ENCODE data around the gene SARNP.
A peak's percentile ranks its signal among the peaks of the same experiment; 100 is the strongest.
"Not testable (repeated sequence)": the region's sequence is repeated elsewhere in the genome, so short reads cannot be mapped to it uniquely, and the experiment has no call there.

Gene SARNP

DNA sequence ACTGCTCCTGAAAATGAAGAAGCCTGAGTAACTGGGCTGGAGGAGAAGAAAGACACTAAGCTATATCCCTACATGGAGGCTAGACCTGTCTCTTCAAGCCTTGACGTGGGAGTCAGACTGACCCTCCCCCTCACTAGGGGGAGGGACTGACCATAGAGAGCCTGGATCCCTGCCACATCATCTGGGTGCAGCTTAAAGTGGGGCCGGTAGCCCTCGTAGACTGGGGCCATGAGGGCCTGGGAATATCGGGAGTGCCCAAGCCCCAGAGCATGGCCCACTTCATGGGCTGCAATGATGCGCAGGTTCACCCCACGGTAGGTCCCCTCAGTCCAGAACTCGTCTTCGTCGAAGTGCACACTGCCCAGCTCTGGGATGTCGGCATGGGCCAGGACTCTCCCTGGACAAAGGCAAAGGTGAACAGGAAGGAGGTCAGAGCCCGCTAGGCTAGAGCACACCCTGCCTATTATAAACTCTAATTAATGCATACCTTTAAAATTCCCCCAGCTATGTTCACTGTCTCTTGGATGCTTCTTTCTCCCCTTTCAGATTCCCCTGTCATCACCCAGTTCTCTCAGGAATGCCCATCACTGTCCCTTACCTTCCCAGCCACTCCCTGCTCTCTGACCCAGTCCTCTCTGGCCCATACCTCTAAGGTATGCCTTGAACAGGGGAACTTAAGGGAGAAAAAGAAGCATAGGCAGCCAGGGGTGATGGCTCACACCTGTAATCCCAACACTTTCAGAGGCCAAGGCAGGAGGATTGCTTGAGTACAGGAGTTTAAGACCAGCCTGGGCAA is 22.0 kb upstream of the SARNP start:
- H3K36me3 ChIP-seq (ENCODE audit: control insufficient read depth in 4 of 4, insufficient read depth in 4 of 4, low read length in 3 of 4) = peaks cover 0 to 4% (median 0%) of the 10 kb centered on the region in 4 experiments
- ChIA-PET CTCF (interaction anchor here (0.5 to 1.9 kb wide), 3 partner anchors 9 to 94 kb away, joined by 3 to 4 read pairs (median 4); no protein-coding TSS in a partner anchor), POLR2A (no interaction called here)
- H3K27me3 ChIP-seq (replicated peaks in 2 of 5; ENCODE audit: control insufficient read depth in 4 of 5, insufficient read depth in 5 of 5, low read length in 4 of 5) = peaks cover 0 to 1% (median 0%) of the 10 kb centered on the region in 5 experiments
- no peak overlapping the region for H3K27ac ChIP-seq (ENCODE audit: insufficient read depth in 1 of 2, low read depth in 1 of 2, low read length in 2 of 2, poor library complexity in 1 of 2, severe bottlenecking in 2 of 2)
- peaks cover 0 to 6% (median 0%) of the 10 kb centered on the region in 4 experiments for H3K4me1 ChIP-seq (ENCODE audit: control extremely low read depth in 1 of 4, control insufficient read depth in 4 of 4, insufficient read depth in 4 of 4, low read length in 3 of 4)
- H3K9me3 ChIP-seq (ENCODE audit: control extremely low read depth in 1 of 5, control insufficient read depth in 4 of 5, insufficient read depth in 2 of 5, low read depth in 1 of 5, low read length in 4 of 5) = no peaks in the 10 kb centered on the region
- WGBS (ENCODE audit: insufficient coverage) = 98% methylated on average over 10 of the region's 11 CpGs
- no peak for DNase-seq
- H3K4me3 ChIP-seq (ENCODE audit: control insufficient read depth in 1 of 7, extremely low read depth in 1 of 7, insufficient read depth in 4 of 7, low read depth in 2 of 7, low read length in 6 of 7) = no peak overlapping the region

DNA sequence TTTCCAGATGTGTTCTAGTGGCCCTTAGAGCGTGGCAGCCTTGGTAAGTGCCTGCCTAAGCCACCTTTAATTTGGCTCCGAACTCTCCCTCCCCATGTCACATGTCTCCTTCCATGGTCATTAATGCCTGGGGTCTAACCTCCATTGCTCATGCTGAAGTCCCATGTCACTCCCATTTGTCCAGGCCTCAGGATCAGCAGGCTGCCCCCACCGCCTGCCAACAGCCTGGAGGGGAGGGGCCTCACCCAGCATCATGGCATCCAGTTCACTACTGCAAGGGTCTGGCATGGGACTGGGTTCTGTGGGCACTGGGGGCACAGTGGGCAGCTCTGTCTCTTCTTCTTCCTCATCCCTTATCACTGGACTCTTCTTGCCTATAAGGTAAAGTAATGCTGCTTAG is 20.8 kb upstream of the SARNP start:
- H3K4me3 ChIP-seq (ENCODE audit: control insufficient read depth in 1 of 7, extremely low read depth in 1 of 7, insufficient read depth in 4 of 7, low read depth in 2 of 7, low read length in 6 of 7) = no peak overlapping the region
- H3K9me3 ChIP-seq (ENCODE audit: control extremely low read depth in 1 of 5, control insufficient read depth in 4 of 5, insufficient read depth in 2 of 5, low read depth in 1 of 5, low read length in 4 of 5) = no peaks in the 10 kb centered on the region
- no peak for DNase-seq
- peaks cover 0 to 1% (median 0%) of the 10 kb centered on the region in 5 experiments for H3K27me3 ChIP-seq (replicated peaks in 2 of 5; ENCODE audit: control insufficient read depth in 4 of 5, insufficient read depth in 5 of 5, low read length in 4 of 5)
- H3K36me3 ChIP-seq (ENCODE audit: control insufficient read depth in 4 of 4, insufficient read depth in 4 of 4, low read length in 3 of 4) = peaks cover 0 to 4% (median 0%) of the 10 kb centered on the region in 4 experiments
- ChIA-PET POLR2A (no interaction called here), CTCF (no interaction called here)
- H3K27ac ChIP-seq (ENCODE audit: insufficient read depth in 1 of 2, low read depth in 1 of 2, low read length in 2 of 2, poor library complexity in 1 of 2, severe bottlenecking in 2 of 2) = no peak overlapping the region
- peaks cover 0 to 6% (median 0%) of the 10 kb centered on the region in 4 experiments for H3K4me1 ChIP-seq (ENCODE audit: control extremely low read depth in 1 of 4, control insufficient read depth in 4 of 4, insufficient read depth in 4 of 4, low read length in 3 of 4)
- 100% methylated on average over 3 of the region's 3 CpGs for WGBS (ENCODE audit: insufficient coverage)

DNA sequence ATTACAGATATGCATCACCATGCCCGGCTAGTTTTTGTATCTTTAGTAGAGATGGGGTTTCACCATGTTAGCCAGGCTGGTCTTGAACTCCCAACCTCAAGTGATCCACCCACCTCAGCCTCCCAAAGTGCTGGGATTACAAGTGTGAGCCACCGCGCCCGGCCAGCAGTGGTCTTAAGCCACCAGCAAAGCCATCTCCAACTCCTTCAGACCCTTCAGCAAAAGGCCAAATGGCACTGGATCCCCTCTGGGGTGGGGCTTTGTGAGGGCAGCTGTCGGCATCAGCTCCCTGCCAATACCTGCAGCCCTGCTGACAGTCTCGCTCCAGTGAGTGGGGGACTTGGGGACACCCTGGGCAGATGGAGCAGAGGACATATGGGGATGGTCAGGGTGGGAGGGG is 16.9 kb upstream of the SARNP start:
- DNase-seq; H3K27me3 ChIP-seq (replicated peaks in 2 of 5; ENCODE audit: control insufficient read depth in 4 of 5, insufficient read depth in 5 of 5, low read length in 4 of 5); H3K36me3 ChIP-seq (ENCODE audit: control insufficient read depth in 4 of 4, insufficient read depth in 4 of 4, low read length in 3 of 4); POLR2A ChIA-PET; H3K9me3 ChIP-seq (ENCODE audit: control extremely low read depth in 1 of 5, control insufficient read depth in 4 of 5, insufficient read depth in 2 of 5, low read depth in 1 of 5, low read length in 4 of 5); H3K4me3 ChIP-seq (ENCODE audit: control insufficient read depth in 1 of 7, extremely low read depth in 1 of 7, insufficient read depth in 4 of 7, low read depth in 2 of 7, low read length in 6 of 7); H3K27ac ChIP-seq (ENCODE audit: insufficient read depth in 1 of 2, low read depth in 1 of 2, low read length in 2 of 2, poor library complexity in 1 of 2, severe bottlenecking in 2 of 2): not testable (repeated sequence)
- CTCF ChIA-PET = interaction anchor here (1.0 kb wide), 1 partner anchor 108 kb away, joined by 4 read pairs; no protein-coding TSS in a partner anchor
- peaks cover 0 to 21% (median 15%) of the 10 kb centered on the region in 4 experiments for H3K4me1 ChIP-seq (ENCODE audit: control extremely low read depth in 1 of 4, control insufficient read depth in 4 of 4, insufficient read depth in 4 of 4, low read length in 3 of 4)
- 97% methylated on average over 4 of the region's 6 CpGs for WGBS (ENCODE audit: insufficient coverage)

DNA sequence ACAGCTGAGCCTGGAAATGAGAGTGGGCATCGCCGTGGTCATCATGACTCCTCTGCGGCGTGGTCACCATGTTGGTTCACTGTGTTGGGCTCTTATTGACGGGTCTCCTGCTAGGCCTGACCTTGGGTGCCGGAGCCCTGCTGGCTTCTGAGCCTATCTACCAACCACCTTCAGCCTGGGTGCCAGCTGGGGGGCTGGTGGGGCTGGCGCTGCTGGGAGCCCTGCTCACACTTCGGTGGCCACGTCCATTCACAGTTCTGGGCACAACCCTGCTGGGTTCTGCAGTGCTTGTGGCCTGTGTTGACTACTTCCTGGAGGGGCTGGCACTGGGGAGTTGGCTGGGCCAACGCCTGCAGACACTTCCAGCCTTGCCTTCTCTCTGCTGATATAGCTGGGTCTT is 15.5 kb upstream of the SARNP start:
- H3K4me3 ChIP-seq (ENCODE audit: control insufficient read depth in 1 of 7, extremely low read depth in 1 of 7, insufficient read depth in 4 of 7, low read depth in 2 of 7, low read length in 6 of 7) = no peak overlapping the region

DNA sequence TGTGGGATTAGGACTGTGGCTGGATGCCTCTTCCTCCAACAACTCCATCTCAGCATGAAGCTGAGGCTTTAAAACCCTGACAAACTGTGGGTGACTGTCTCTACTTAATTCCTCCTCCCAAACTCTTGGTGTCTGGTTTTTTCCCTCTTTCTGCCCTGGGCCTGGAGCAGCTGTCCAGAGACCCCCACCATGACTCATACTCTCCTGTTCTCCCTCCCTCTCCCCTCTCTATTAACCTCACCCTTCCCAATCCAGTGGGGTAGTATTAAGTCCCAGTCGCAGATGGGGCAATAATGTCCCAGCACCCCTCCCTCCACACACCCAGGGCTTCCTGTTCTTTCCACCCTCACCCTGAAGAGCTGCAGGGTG is 13.9 kb upstream of the SARNP start:
- Histone ChIP-seq H3K4me1 (ENCODE audit: control extremely low read depth in 1 of 4, control insufficient read depth in 4 of 4, insufficient read depth in 4 of 4, low read length in 3 of 4) (peaks cover 3 to 41% (median 36%) of the 10 kb centered on the region in 4 experiments), H3K27ac (ENCODE audit: insufficient read depth in 1 of 2, low read depth in 1 of 2, low read length in 2 of 2, poor library complexity in 1 of 2, severe bottlenecking in 2 of 2) (peak overlapping the region; percentile 95 to 98)
- DNase-seq = no peak

More for the DNA sequence above, 15.5 kb upstream of the SARNP start:
- Histone ChIP-seq H3K9me3 (ENCODE audit: control extremely low read depth in 1 of 5, control insufficient read depth in 4 of 5, insufficient read depth in 2 of 5, low read depth in 1 of 5, low read length in 4 of 5) (no peaks in the 10 kb centered on the region), H3K27me3 (replicated peaks in 2 of 5; ENCODE audit: control insufficient read depth in 4 of 5, insufficient read depth in 5 of 5, low read length in 4 of 5) (no peaks in the 10 kb centered on the region), H3K4me1 (ENCODE audit: control extremely low read depth in 1 of 4, control insufficient read depth in 4 of 4, insufficient read depth in 4 of 4, low read length in 3 of 4) (peaks cover 3 to 31% (median 24%) of the 10 kb centered on the region in 4 experiments), H3K36me3 (ENCODE audit: control insufficient read depth in 4 of 4, insufficient read depth in 4 of 4, low read length in 3 of 4) (peaks cover 0 to 4% (median 1%) of the 10 kb centered on the region in 4 experiments), H3K27ac (ENCODE audit: insufficient read depth in 1 of 2, low read depth in 1 of 2, low read length in 2 of 2, poor library complexity in 1 of 2, severe bottlenecking in 2 of 2) (no peak overlapping the region)
- DNase-seq = no peak
- CTCF ChIA-PET = interaction anchor here (1.0 to 3.2 kb wide), 3 partner anchors 8 to 110 kb away, joined by 4 to 14 read pairs (median 8); no protein-coding TSS in a partner anchor
- 98% methylated on average over 9 of the region's 10 CpGs for WGBS (ENCODE audit: insufficient coverage)
- POLR2A ChIA-PET = interaction anchor here (0.6 kb wide), 1 partner anchor 93 kb away, joined by 3 read pairs; no protein-coding TSS in a partner anchor

DNA sequence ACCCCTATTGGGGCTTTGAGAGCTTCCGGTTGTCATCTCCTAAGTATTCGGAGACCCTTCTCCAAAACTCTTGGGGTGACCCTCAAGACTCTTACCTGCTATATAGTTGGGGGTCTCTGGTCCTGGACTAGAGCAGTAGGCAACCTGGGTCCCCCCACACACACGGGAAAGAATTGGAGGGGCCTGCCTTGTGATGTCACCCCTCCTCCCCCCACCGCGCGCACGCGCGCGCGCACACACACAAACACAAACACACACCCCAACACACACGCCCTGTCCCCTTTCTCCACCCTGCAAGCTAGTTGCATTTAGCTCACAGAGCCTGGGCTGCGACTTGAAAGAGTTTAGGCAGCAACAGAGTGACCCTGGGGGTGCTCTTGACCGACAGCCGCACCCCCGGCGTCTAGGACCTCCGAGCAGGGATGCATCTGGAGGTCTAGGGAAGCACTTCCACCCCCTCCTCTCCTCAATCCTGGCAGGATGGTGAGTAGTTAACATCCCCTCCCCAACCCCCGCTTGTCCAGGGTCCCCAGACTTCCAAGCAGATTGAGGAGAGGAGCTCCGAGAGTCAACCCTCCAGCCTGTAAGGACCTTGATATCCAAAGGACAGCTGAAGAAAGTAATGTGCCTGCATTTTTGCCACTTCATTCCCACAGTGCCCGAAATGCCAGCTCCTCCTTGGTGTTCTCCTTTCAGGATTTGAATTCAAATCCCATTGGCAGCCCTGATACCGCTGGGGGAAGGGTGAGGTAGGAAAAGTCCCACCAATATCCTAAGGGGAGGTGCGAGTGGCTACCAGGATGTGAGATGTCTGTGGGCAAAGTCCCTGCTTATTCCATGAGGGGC is 13.3 kb upstream of the SARNP start:
- peaks cover 3 to 47% (median 41%) of the 10 kb centered on the region in 4 experiments for H3K4me1 ChIP-seq (ENCODE audit: control extremely low read depth in 1 of 4, control insufficient read depth in 4 of 4, insufficient read depth in 4 of 4, low read length in 3 of 4)
- peak overlapping the region; percentile 82 to 100 (median 96) for H3K4me3 ChIP-seq (ENCODE audit: control insufficient read depth in 1 of 7, extremely low read depth in 1 of 7, insufficient read depth in 4 of 7, low read depth in 2 of 7, low read length in 6 of 7)
- H3K36me3 ChIP-seq (ENCODE audit: control insufficient read depth in 4 of 4, insufficient read depth in 4 of 4, low read length in 3 of 4) = peaks cover 0 to 13% (median 2%) of the 10 kb centered on the region in 4 experiments
- CTCF ChIA-PET = interaction anchor here (1.0 to 3.2 kb wide), 17 partner anchors 8 to 127 kb away, joined by 3 to 14 read pairs (median 4); partner anchors contain the start of genes GDF11, ORMDL2 and SARNP
- H3K27me3 ChIP-seq (replicated peaks in 2 of 5; ENCODE audit: control insufficient read depth in 4 of 5, insufficient read depth in 5 of 5, low read length in 4 of 5) = no peaks in the 10 kb centered on the region
- no peaks in the 10 kb centered on the region for H3K9me3 ChIP-seq (ENCODE audit: control extremely low read depth in 1 of 5, control insufficient read depth in 4 of 5, insufficient read depth in 2 of 5, low read depth in 1 of 5, low read length in 4 of 5)
- peak overlapping the region; percentile 95 to 98 for H3K27ac ChIP-seq (ENCODE audit: insufficient read depth in 1 of 2, low read depth in 1 of 2, low read length in 2 of 2, poor library complexity in 1 of 2, severe bottlenecking in 2 of 2)
- POLR2A ChIA-PET = interaction anchor here (0.6 to 2.9 kb wide), 3 partner anchors 13 to 112 kb away, joined by 3 to 22 read pairs (median 13); partner anchors contain the start of genes ORMDL2, PYM1 and SARNP
- peak; percentile 70 to 89 (median 87) for DNase-seq
- WGBS (ENCODE audit: insufficient coverage) = 0% methylated on average over 7 of the region's 23 CpGs

More for the DNA sequence above, 13.9 kb upstream of the SARNP start:
- ChIA-PET POLR2A (interaction anchor here (0.6 to 2.9 kb wide), 3 partner anchors 13 to 111 kb away, joined by 3 to 22 read pairs (median 13); partner anchors contain the start of genes ORMDL2, PYM1 and SARNP), CTCF (interaction anchor here (1.2 to 3.2 kb wide), 6 partner anchors 10 to 101 kb away, joined by 3 to 14 read pairs (median 4); partner anchors contain the start of genes ORMDL2 and SARNP)
- H3K9me3 ChIP-seq (ENCODE audit: control extremely low read depth in 1 of 5, control insufficient read depth in 4 of 5, insufficient read depth in 2 of 5, low read depth in 1 of 5, low read length in 4 of 5) = no peaks in the 10 kb centered on the region
- peaks cover 0 to 11% (median 2%) of the 10 kb centered on the region in 4 experiments for H3K36me3 ChIP-seq (ENCODE audit: control insufficient read depth in 4 of 4, insufficient read depth in 4 of 4, low read length in 3 of 4)
- H3K27me3 ChIP-seq (replicated peaks in 2 of 5; ENCODE audit: control insufficient read depth in 4 of 5, insufficient read depth in 5 of 5, low read length in 4 of 5) = no peaks in the 10 kb centered on the region
- WGBS (ENCODE audit: insufficient coverage) = no CpG with 5 or more reads among the region's 1 CpG
- H3K4me3 ChIP-seq (ENCODE audit: control insufficient read depth in 1 of 7, extremely low read depth in 1 of 7, insufficient read depth in 4 of 7, low read depth in 2 of 7, low read length in 6 of 7) = peak overlapping the region; percentile 9 to 100 (median 96)

Data from common myeloid progenitor, CD34-positive (primary cell).